Common myeloid progenitor, CD34-positive (primary cell): ENCODE measurements around the gene PLA2G4E.

Source experiments
- CTCF ChIA-PET: fragments of 350-600 bp; sonication (Branson Sonifier 250); formaldehyde crosslinking; loops from one replicate; lab custom pipeline; 2021; ENCODE audit warnings: antibody characterized with exemption; lab: Charles Lee
- POLR2A ChIA-PET: fragments of 350-600 bp; sonication (Branson Sonifier 250); formaldehyde crosslinking; loops from one replicate; lab custom pipeline; 2021; ENCODE audit warnings: antibody characterized with exemption; lab: Charles Lee
- DNase-seq, 3 donors: peaks; one replicate each; pipeline versions ENCODE4 v3.0.0 to v3.0.0-alpha.2; 2013
- H3K27ac ChIP-seq, 2 experiments: 1 replicate in 1 of 2; 2 replicates in 1 of 2; pipeline ENCODE4 v1.7.0; 2013; ENCODE audit warnings: inconsistent platforms in 2 of 2, low read length in 2 of 2, mild to moderate bottlenecking in 2 of 2, low read depth in 1 of 2, moderate library complexity in 1 of 2; ENCODE audit not compliant: severe bottlenecking in 2 of 2, insufficient read depth in 1 of 2, poor library complexity in 1 of 2
- H3K27me3 ChIP-seq, 5 experiments: replicated peaks in 2 of 5; 1 replicate in 3 of 5; 2 replicates in 2 of 5; pipeline versions ENCODE4 v1.6.1 to v1.7.0; 2013; ENCODE audit warnings: low read length in 4 of 5, mild to moderate bottlenecking in 2 of 5, moderate library complexity in 2 of 5, inconsistent platforms in 1 of 5; ENCODE audit not compliant: insufficient read depth in 5 of 5, control insufficient read depth in 4 of 5
- H3K36me3 ChIP-seq, 4 experiments: 1 replicate in 2 of 4; 2 replicates in 2 of 4; pipeline versions ENCODE4 v1.6.1 to v1.7.0; 2013; ENCODE audit warnings: low read length in 3 of 4, control low read depth in 1 of 4, mild to moderate bottlenecking in 1 of 4; ENCODE audit not compliant: control insufficient read depth in 4 of 4, insufficient read depth in 4 of 4
- H3K4me1 ChIP-seq, 4 experiments: 1 replicate in 3 of 4; 2 replicates in 1 of 4; pipeline versions ENCODE4 v1.6.1 to v1.7.1; 2013; ENCODE audit warnings: low read length in 3 of 4, mild to moderate bottlenecking in 3 of 4, control low read depth in 1 of 4, inconsistent platforms in 1 of 4, moderate library complexity in 1 of 4; ENCODE audit not compliant: control insufficient read depth in 4 of 4, insufficient read depth in 4 of 4; ENCODE audit errors: control extremely low read depth in 1 of 4
- H3K4me3 ChIP-seq, 7 experiments: 1 replicate in 4 of 7; 2 replicates in 3 of 7; pipeline versions ENCODE4 v1.5.1 to v1.7.0; 2013; ENCODE audit warnings: mild to moderate bottlenecking in 7 of 7, low read length in 6 of 7, moderate library complexity in 6 of 7, inconsistent platforms in 2 of 7, low read depth in 2 of 7, control low read depth in 1 of 7; ENCODE audit not compliant: insufficient read depth in 4 of 7, control insufficient read depth in 1 of 7; ENCODE audit errors: extremely low read depth in 1 of 7
- H3K9me3 ChIP-seq, 5 experiments: 1 replicate in 4 of 5; 2 replicates in 1 of 5; pipeline versions ENCODE4 v1.6.1 to v1.7.1; 2013; ENCODE audit warnings: low read length in 4 of 5, mild to moderate bottlenecking in 2 of 5, inconsistent platforms in 1 of 5, low read depth in 1 of 5, moderate library complexity in 1 of 5; ENCODE audit not compliant: control insufficient read depth in 4 of 5, insufficient read depth in 2 of 5; ENCODE audit errors: control extremely low read depth in 1 of 5
- WGBS: methylation state at CpG from one replicate; pipeline ENCODE4 v1.1.5; 2013; ENCODE audit not compliant: insufficient coverage; 5-methylcytosine and 5-hydroxymethylcytosine counted together

The PLA2G4E gene

DNA sequence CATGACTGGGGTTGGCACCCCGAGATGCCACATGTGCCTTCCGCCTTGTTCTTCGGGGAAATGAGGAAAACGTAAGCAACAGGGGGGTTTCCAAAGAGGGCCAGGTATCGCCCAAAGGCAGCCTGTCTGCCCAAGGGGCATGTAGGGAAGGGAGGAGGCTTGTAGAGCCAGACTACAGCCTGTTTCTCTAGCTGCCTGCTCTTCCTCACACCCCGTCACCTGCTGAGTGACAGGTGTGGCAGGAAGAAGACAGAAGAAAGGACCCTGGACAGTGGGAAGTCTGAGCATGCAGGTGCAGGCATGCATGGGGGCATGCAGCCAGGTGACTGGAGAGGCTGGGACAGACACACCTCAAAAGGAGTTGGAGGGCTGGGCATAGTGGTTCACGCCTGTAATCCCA, 9.8 kb downstream of the PLA2G4E start:
- Histone ChIP-seq H3K36me3 (no peaks in the 10 kb centered on the region), H3K27ac (no peak overlapping the region), H3K4me1 (no peaks in the 10 kb centered on the region), H3K9me3 (peaks cover 0 to 1% (median 0%) of the 10 kb centered on the region in 5 experiments), H3K27me3 (no peaks in the 10 kb centered on the region), H3K4me3 (no peak overlapping the region)
- DNase-seq = no peak
- POLR2A ChIA-PET = no interaction called here
- CTCF ChIA-PET = no interaction called here
- 100% methylated on average over 4 of the region's 7 CpGs for WGBS

DNA sequence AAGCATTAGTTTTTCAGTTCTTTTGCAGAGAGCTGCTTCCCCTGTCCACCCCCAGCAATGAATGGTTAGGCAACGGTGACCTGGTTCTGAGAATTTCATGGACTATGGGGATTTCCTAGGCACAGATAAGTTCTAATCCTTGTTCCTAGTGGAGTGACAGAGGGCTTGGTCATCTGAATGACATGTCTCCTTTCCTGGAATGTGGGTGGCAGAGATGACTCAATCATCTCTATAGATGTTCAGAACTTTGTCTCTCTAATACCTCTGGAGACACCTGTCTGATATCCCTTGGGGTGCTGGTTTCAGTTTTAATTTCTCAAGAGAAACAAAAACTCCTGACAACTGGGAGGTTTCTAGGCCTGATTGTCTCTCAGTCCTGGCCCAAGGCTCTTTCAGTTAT, 10.4 kb downstream of the PLA2G4E start:
- H3K4me3 ChIP-seq = no peak overlapping the region
- 100% methylated on average over 1 of the region's 1 CpG for WGBS
- H3K27ac ChIP-seq = no peak overlapping the region
- peaks cover 0 to 1% (median 0%) of the 10 kb centered on the region in 5 experiments for H3K9me3 ChIP-seq
- no peaks in the 10 kb centered on the region for H3K36me3 ChIP-seq
- peaks cover 0 to under 1% (median 0%) of the 10 kb centered on the region in 5 experiments for H3K27me3 ChIP-seq
- ChIA-PET CTCF (no interaction called here), POLR2A (no interaction called here)
- H3K4me1 ChIP-seq = no peaks in the 10 kb centered on the region
- no peak for DNase-seq

DNA sequence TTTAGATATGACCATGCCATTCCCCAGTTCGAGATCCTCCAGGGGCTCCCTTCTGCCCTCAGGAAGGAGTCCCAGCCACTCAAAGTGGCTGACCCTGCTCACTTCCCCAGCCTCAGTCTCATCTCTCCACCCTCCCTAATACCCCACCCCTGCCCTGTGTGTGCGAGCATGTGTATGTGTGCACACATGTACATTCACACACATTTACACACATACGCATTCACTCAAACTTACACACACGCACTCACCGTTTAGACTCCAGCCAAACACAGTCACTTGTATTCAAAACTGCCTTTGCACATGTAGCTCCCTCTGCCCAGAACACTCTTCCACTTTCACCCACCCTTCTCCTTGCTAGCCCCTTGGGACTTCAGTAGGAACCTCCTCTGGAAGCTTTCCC, 11.4 kb downstream of the PLA2G4E start:
- H3K4me1 ChIP-seq = no peaks in the 10 kb centered on the region
- 93% methylated on average over 5 of the region's 5 CpGs for whole genome bisulfite sequencing
- CTCF ChIA-PET = interaction anchor here (3.5 kb wide), 1 partner anchor 13 kb away, joined by 13 read pairs; no protein-coding TSS in a partner anchor
- no peaks in the 10 kb centered on the region for H3K36me3 ChIP-seq
- H3K4me3 ChIP-seq = no peak overlapping the region
- no peak overlapping the region for H3K27ac ChIP-seq
- peaks cover 0 to 1% (median 0%) of the 10 kb centered on the region in 5 experiments for H3K9me3 ChIP-seq
- POLR2A ChIA-PET = no interaction called here
- DNase-seq = no peak
- H3K27me3 ChIP-seq = peaks cover 0 to 1% (median 0%) of the 10 kb centered on the region in 5 experiments

DNA sequence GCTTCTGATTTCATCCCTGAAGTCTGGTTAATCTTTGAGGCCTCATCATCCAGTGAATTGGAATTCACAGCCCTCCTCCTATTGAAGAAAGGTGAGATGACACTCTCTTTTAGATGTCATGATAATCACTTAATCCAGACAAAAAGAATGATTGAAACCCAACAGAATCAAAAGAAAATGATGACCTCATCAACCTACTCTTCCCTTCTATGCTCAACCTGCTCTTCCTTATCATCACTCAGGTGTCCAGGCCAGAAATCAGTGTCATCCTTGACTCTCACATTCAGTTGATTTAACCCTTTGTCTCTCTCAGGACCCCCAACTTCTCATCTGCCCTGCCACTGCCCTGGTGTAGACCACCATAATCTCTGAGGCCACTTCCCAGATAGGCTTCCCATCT, 11.8 kb downstream of the PLA2G4E start:
- ChIA-PET CTCF (interaction anchor here (3.5 kb wide), 1 partner anchor 12 kb away, joined by 13 read pairs; no protein-coding TSS in a partner anchor), POLR2A (no interaction called here)
- H3K27me3 ChIP-seq = peaks cover 0 to 1% (median 0%) of the 10 kb centered on the region in 5 experiments

DNA sequence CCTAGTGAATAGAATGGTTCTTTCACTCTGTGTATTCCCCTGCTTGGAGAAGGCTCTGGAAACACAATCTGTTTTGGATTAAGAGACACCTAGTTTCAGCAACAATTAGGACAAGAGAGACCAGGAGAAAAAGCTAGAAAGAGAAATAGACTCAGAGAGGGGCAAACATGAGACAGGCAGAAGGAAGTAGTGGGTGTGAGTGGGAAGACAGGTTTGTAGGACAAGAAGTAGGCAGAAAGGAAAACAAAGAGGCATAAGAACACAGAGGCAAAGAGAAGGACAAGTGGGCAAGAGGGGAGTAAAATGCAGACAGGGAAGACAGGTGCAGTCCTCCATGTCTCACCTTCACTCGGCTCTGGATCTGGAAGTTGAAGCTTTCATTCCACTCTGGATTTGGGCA, 13.5 kb downstream of the PLA2G4E start:
- no peak overlapping the region for H3K27ac ChIP-seq
- CTCF ChIA-PET = interaction anchor here (1.3 to 3.5 kb wide), 2 partner anchors 11 to 23 kb away, joined by 3 to 13 read pairs; no protein-coding TSS in a partner anchor
- H3K9me3 ChIP-seq = peaks cover 0 to 1% (median 0%) of the 10 kb centered on the region in 5 experiments
- H3K36me3 ChIP-seq = no peaks in the 10 kb centered on the region
- 78% methylated on average over 1 of the region's 1 CpG for WGBS
- no peaks in the 10 kb centered on the region for H3K4me1 ChIP-seq
- H3K4me3 ChIP-seq = no peak overlapping the region
- H3K27me3 ChIP-seq = peaks cover 0 to 5% (median 0%) of the 10 kb centered on the region in 5 experiments
- DNase-seq = no peak
- POLR2A ChIA-PET = no interaction called here

More for the DNA sequence above, 11.8 kb downstream of the PLA2G4E start:
- H3K4me1 ChIP-seq = no peaks in the 10 kb centered on the region
- H3K27ac ChIP-seq = no peak overlapping the region
- no peak overlapping the region for H3K4me3 ChIP-seq
- DNase-seq = no peak
- peaks cover 0 to 1% (median 0%) of the 10 kb centered on the region in 5 experiments for H3K9me3 ChIP-seq
- no peaks in the 10 kb centered on the region for H3K36me3 ChIP-seq

DNA sequence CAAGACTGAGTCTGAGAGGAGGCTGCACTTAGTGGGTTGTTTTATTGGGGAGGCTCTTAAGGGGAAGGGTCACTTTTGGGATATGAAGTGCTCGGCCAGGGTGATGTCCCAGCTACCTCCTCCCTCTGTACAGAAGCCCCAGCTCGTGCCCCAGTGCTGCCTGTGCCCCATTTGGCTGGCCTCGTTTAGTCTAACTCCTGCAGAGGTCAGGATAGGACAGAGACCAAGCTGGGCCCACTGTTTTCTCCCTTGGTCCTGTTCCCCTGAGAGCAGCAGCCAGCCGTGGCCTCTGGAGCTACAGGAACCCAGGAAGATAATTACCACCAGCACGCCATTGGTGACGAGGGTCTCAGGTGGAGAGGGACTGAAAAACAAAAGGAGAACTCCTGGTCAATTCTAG, 18.5 kb downstream of the PLA2G4E start:
- POLR2A ChIA-PET = no interaction called here
- CTCF ChIA-PET = interaction anchor here (1.5 to 7.3 kb wide), 2 partner anchors 13 to 52 kb away, joined by 4 to 48 read pairs; no protein-coding TSS in a partner anchor
- H3K9me3 ChIP-seq = peaks cover 0 to 1% (median 0%) of the 10 kb centered on the region in 5 experiments
- H3K4me1 ChIP-seq = no peaks in the 10 kb centered on the region
- no peaks in the 10 kb centered on the region for H3K36me3 ChIP-seq
- DNase-seq = no peak
- WGBS = 83% methylated on average over 4 of the region's 6 CpGs
- H3K4me3 ChIP-seq = no peak overlapping the region
- no peak overlapping the region for H3K27ac ChIP-seq
- H3K27me3 ChIP-seq = peaks cover 0 to 7% (median 0%) of the 10 kb centered on the region in 5 experiments

DNA sequence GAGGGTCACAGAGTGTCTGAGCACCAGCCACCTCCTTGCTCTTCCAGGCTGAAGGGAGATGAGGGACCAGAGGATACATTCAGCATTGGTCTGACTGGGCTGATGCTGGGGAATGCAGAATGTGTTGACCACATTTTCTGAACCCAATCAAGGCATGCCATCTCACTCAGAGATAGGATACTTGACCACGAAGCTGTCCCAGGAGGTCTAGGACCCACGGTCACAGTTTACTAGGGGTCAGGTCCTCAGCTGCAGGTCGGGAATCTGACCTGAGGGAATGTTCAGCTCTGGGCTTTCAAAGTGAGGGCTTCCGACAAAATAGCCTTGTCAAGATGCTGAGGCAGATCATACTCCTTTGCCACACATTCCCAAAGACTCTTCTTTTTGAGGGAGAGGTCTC, 19.6 kb downstream of the PLA2G4E start:
- H3K4me1 ChIP-seq = no peaks in the 10 kb centered on the region
- no peak for DNase-seq
- H3K9me3 ChIP-seq = no peaks in the 10 kb centered on the region
- CTCF ChIA-PET = interaction anchor here (7.3 kb wide), 1 partner anchor 12 kb away, joined by 48 read pairs; no protein-coding TSS in a partner anchor
- POLR2A ChIA-PET = no interaction called here
- WGBS = 89% methylated on average over 3 of the region's 4 CpGs
- no peaks in the 10 kb centered on the region for H3K36me3 ChIP-seq
- H3K27me3 ChIP-seq = peaks cover 0 to 7% (median 0%) of the 10 kb centered on the region in 5 experiments
- no peak overlapping the region for H3K4me3 ChIP-seq
- no peak overlapping the region for H3K27ac ChIP-seq
